HepG2 (cell line): ENCODE data around the gene NBEA. TPM values are rescaled to one million over a fixed set of nuclear protein-coding genes. Genes with fewer than 3 reads are reported as not detected.

Experiments
- HNF4A ChIP-seq: sonication (generic); formaldehyde crosslinking; IDR thresholded peaks from 2 replicates; pipeline ENCODE4 v1.4.0; 2020; ENCODE audit warnings: missing genetic modification reagents
- JARID2 ChIP-seq: sonication (generic); formaldehyde crosslinking; IDR thresholded peaks from 2 replicates; pipeline ENCODE4 v1.8.1; 2023; ENCODE audit warnings: missing genetic modification reagents, inconsistent platforms; ENCODE audit not compliant: insufficient replicate concordance
- KLF12 ChIP-seq: sonication (generic); formaldehyde crosslinking; IDR thresholded peaks from 2 replicates; pipeline ENCODE4 v1.4.0; 2020; ENCODE audit warnings: missing genetic modification reagents, borderline replicate concordance
- KMT2A ChIP-seq: sonication (generic); formaldehyde crosslinking; IDR thresholded peaks from 2 replicates; pipeline ENCODE4 v1.4.0; 2020; ENCODE audit warnings: missing genetic modification reagents
- MAFG ChIP-seq: sonication (generic); formaldehyde crosslinking; IDR thresholded peaks from 2 replicates; pipeline ENCODE4 v1.5.1; 2020; ENCODE audit warnings: mild to moderate bottlenecking, missing genetic modification reagents
- MED8 ChIP-seq: sonication (generic); formaldehyde crosslinking; IDR thresholded peaks from 2 replicates; pipeline ENCODE4 v1.8.1; 2023; ENCODE audit warnings: mild to moderate bottlenecking, missing genetic modification reagents; ENCODE audit not compliant: insufficient replicate concordance
- NR2F6 ChIP-seq, 2 experiments: IDR thresholded peaks; 2 replicates each; pipeline ENCODE4 v1.6.1; 2016; ENCODE audit warnings: antibody characterized with exemption in 1 of 2, mild to moderate bottlenecking in 1 of 2
- RARG ChIP-seq: sonication (generic); formaldehyde crosslinking; IDR thresholded peaks from 2 replicates; pipeline ENCODE4 v1.4.0; 2020; ENCODE audit warnings: low read depth, mild to moderate bottlenecking, missing genetic modification reagents
- SALL2 ChIP-seq: sonication (generic); formaldehyde crosslinking; IDR thresholded peaks from 2 replicates; pipeline ENCODE4 v1.8.1; 2023; ENCODE audit warnings: mild to moderate bottlenecking, missing genetic modification reagents, inconsistent platforms
- SMYD3 ChIP-seq: sonication (generic); formaldehyde crosslinking; IDR thresholded peaks from 2 replicates; pipeline ENCODE4 v1.8.1; 2023; ENCODE audit warnings: mild to moderate bottlenecking, missing genetic modification reagents
- SOX6 ChIP-seq, 2 experiments: fragments of 450-650 bp in 1 of 2; sonication (generic) in 1 of 2; formaldehyde crosslinking in 1 of 2; IDR thresholded peaks; 2 replicates each; pipeline versions ENCODE4 v1.4.0 to v1.6.1; 2017 to 2020; ENCODE audit warnings: antibody characterized with exemption in 1 of 2, mild to moderate bottlenecking in 1 of 2, missing genetic modification reagents in 1 of 2
- SYNCRIP ChIP-seq: fragments of 200-400 bp; formaldehyde crosslinking; IDR thresholded peaks from 2 replicates; pipeline ENCODE4 v1.6.1; 2018; ENCODE audit warnings: mild to moderate bottlenecking, low read depth, low read length; ENCODE audit not compliant: insufficient read depth
- TCF7 ChIP-seq: sonication (generic); IDR thresholded peaks from 2 replicates; pipeline ENCODE4 v1.6.1; 2016; ENCODE audit warnings: antibody characterized with exemption, low read depth
- TEF ChIP-seq: sonication (generic); formaldehyde crosslinking; IDR thresholded peaks from 2 replicates; pipeline ENCODE4 v1.5.0; 2020; ENCODE audit warnings: missing genetic modification reagents
- TP53 ChIP-seq: sonication (generic); formaldehyde crosslinking; conservative IDR thresholded peaks from 2 replicates; pipeline ENCODE4 v1.4.0; 2020; ENCODE audit warnings: missing genetic modification reagents
- YY1 ChIP-seq: IDR thresholded peaks from 2 replicates; pipeline ENCODE4 v1.6.1; 2011; ENCODE audit warnings: low read length, low read depth, moderate library complexity, mild to moderate bottlenecking; ENCODE audit not compliant: insufficient read depth, insufficient replicate concordance
- ZBED4 ChIP-seq: sonication (generic); formaldehyde crosslinking; IDR thresholded peaks from 2 replicates; pipeline ENCODE4 v1.4.0; 2020; ENCODE audit warnings: missing genetic modification reagents, borderline replicate concordance
- ZBTB1 ChIP-seq: sonication (generic); formaldehyde crosslinking; IDR thresholded peaks from 2 replicates; pipeline ENCODE4 v1.4.0; 2020; ENCODE audit warnings: missing genetic modification reagents, borderline replicate concordance
- ZMYM3 ChIP-seq: sonication (generic); formaldehyde crosslinking; IDR thresholded peaks from 2 replicates; pipeline ENCODE4 v1.5.1; 2020; ENCODE audit warnings: mild to moderate bottlenecking, missing genetic modification reagents
- ZNF205 ChIP-seq: IDR thresholded peaks from 2 replicates; pipeline ENCODE4 v1.6.1; 2018; ENCODE audit warnings: missing biosample characterization, missing genetic modification reagents
- ZNF557 ChIP-seq: sonication (generic); formaldehyde crosslinking; IDR thresholded peaks from 2 replicates; pipeline ENCODE4 v1.4.0; 2020; ENCODE audit warnings: missing genetic modification reagents
- ZNF580 ChIP-seq: IDR thresholded peaks from 2 replicates; pipeline ENCODE4 v1.6.1; 2016; ENCODE audit warnings: low read depth, borderline replicate concordance
- ZNF644 ChIP-seq: IDR thresholded peaks from 2 replicates; pipeline ENCODE4 v1.6.1; 2016; ENCODE audit warnings: low read depth
- ZNF674 ChIP-seq: sonication (generic); formaldehyde crosslinking; IDR thresholded peaks from 2 replicates; pipeline ENCODE4 v1.5.0; 2020; ENCODE audit warnings: low read depth, mild to moderate bottlenecking, missing genetic modification reagents
- ZNF749 ChIP-seq: sonication (generic); formaldehyde crosslinking; IDR thresholded peaks from 2 replicates; pipeline ENCODE4 v1.8.0; 2022; ENCODE audit warnings: mild to moderate bottlenecking, missing genetic modification reagents, moderate library complexity, borderline replicate concordance
- ZNF883 ChIP-seq: sonication (generic); formaldehyde crosslinking; IDR thresholded peaks from 2 replicates; pipeline ENCODE4 v1.5.1; 2020; ENCODE audit warnings: mild to moderate bottlenecking, missing genetic modification reagents; ENCODE audit errors: not compliant biosample characterization
- ZSCAN20 ChIP-seq: sonication (generic); formaldehyde crosslinking; IDR thresholded peaks from 2 replicates; pipeline ENCODE4 v1.4.0; 2020; ENCODE audit warnings: missing genetic modification reagents, mild to moderate bottlenecking, borderline replicate concordance
- ZSCAN21 ChIP-seq: sonication (generic); formaldehyde crosslinking; IDR thresholded peaks from 2 replicates; pipeline ENCODE4 v1.8.0; 2022; ENCODE audit warnings: mild to moderate bottlenecking, missing genetic modification reagents, moderate library complexity, borderline replicate concordance
- polyA plus RNA-seq, 8 experiments: library from polyadenylated mRNA; depleted of rRNA in 3 of 8; stranded (reverse) in 7 of 8; unstranded in 1 of 8; fragments of >200 nt; fragmentation: Illumina TruSeq in 4 of 8; extraction: Trizol in 4 of 8; gene quantifications; 2 replicates each; pipeline versions ENCODE4 v1.2.1 to v1.2.3, GENCODE V29; 2011 to 2016; ENCODE audit warnings: low read depth in 4 of 8, missing spikeins in 1 of 8, mixed read lengths in 1 of 8; ENCODE audit not compliant: insufficient read depth in 1 of 8
- total RNA-seq, 5 experiments: library from RNA; depleted of rRNA; stranded (reverse); fragments of >200 nt; fragmentation: Illumina TruSeq; extraction: Trizol; gene quantifications; 2 replicates each; pipeline ENCODE4 v1.2.3, GENCODE V29; 2016; ENCODE audit warnings: low read depth in 1 of 5

NBEA gene
- total and polyA plus RNA-seq, 2 of the 13 experiments (the other 11 are each of a cell fraction or from before 2014, with no cell fraction given) = 2.7 to 2.8 TPM

GRCh38 chr13:35349673-35350278 lies 407.7 kb downstream of the NBEA start (continued):
- no peak for TF ChIP-seq YY1
- TF ChIP-seq JARID2 (CRISPR knock-in tag) = no peak
- TF ChIP-seq ZNF580 = no peak
- TF ChIP-seq ZBTB1 (CRISPR knock-in tag) = no peak
- TF ChIP-seq MED8 (CRISPR knock-in tag) = no peak
- TF ChIP-seq RARG (CRISPR knock-in tag) = no peak
- TF ChIP-seq TP53 (CRISPR knock-in tag) = no peak
- peak; percentile 61 for TF ChIP-seq TCF7
- no peak for TF ChIP-seq ZNF883
- no peak for TF ChIP-seq KLF12 (CRISPR knock-in tag)
- TF ChIP-seq ZSCAN20 = no peak
- TF ChIP-seq ZNF674 = no peak
- TF ChIP-seq SALL2 (CRISPR knock-in tag) = no peak
- TF ChIP-seq SYNCRIP = no peak
- no peak for TF ChIP-seq ZNF749 (CRISPR knock-in tag)
- TF ChIP-seq ZNF205 = no peak
- TF ChIP-seq ZBED4 = no peak
- TF ChIP-seq KMT2A (CRISPR knock-in tag) = no peak
- TF ChIP-seq SOX6 (IDR thresholded peaks at IDR 0.05) = no peak
- peak; percentile 49; the same call in 1 of the 2 replicates for TF ChIP-seq SOX6 (CRISPR knock-in tag; IDR thresholded peaks at IDR 0.05)
- no peak for TF ChIP-seq ZSCAN21 (CRISPR knock-in tag)
- TF ChIP-seq ZNF557 (CRISPR knock-in tag) = no peak
- no peak for TF ChIP-seq ZMYM3 (CRISPR knock-in tag)
- peak; percentile 90 for TF ChIP-seq HNF4A
- TF ChIP-seq MAFG (CRISPR knock-in tag) = no peak
- TF ChIP-seq SMYD3 (CRISPR knock-in tag) = no peak
- peak; percentile 85 for TF ChIP-seq NR2F6 (IDR thresholded peaks at IDR 0.05)
- TF ChIP-seq NR2F6 (CRISPR knock-in tag; IDR thresholded peaks at IDR 0.05) = peak; percentile 88
- TF ChIP-seq ZNF644 (CRISPR knock-in tag) = peak; percentile 90
- TF ChIP-seq TEF (CRISPR knock-in tag) = no peak
